Amniotic epithelial cell (primary cell): ENCODE results near the gene CERS2.
"Not testable (repeated sequence)": the region's sequence is repeated elsewhere in the genome, so short reads cannot be mapped to it uniquely, and the experiment has no call there.

Experiments
- DNase-seq: peaks from one replicate; pipeline ENCODE4 v3.0.0-alpha.2; 2010; ENCODE audit warnings: low read depth

Gene CERS2

GRCh38 chr1:150970808-150971582 is 3.6 kb downstream of the CERS2 start:
- DNase-seq = peak; percentile 68

GRCh38 chr1:150969626-150970025 is 5.0 kb downstream of the CERS2 start:
- no peak for DNase-seq

- no peak for DNase-seq
These were observed 6.1 kb downstream of the CERS2 start for GRCh38 chr1:150968491-150968890.

- no peak for DNase-seq
These were observed 6.7 kb downstream of the CERS2 start for GRCh38 chr1:150967936-150968335.

GRCh38 chr1:150966011-150966410 is 8.6 kb downstream of the CERS2 start:
- DNase-seq = no peak

- DNase-seq = no peak
These were observed 9.0 kb downstream of the CERS2 start for GRCh38 chr1:150965605-150966004.

DNA sequence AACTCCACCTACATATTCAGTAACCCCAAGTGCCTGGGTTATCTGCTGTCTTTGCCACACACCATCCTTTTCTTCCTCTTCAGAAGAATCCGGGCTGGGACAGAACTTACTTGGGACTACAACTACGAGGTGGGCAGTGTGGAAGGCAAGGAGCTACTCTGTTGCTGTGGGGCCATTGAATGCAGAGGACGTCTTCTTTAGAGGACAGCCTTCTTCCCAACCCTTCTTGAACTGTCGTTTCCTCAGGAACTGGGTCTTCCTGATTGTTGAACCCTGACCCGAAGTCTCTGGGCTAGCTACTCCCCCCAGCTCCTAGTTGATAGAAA is 10.5 kb downstream of the CERS2 start:
- DNase-seq = no peak

- no peak for DNase-seq
These were observed 11.1 kb downstream of the CERS2 start for GRCh38 chr1:150963321-150964163.

GRCh38 chr1:150961756-150962155 is 12.9 kb downstream of the CERS2 start:
- DNase-seq = peak; percentile 59

GRCh38 chr1:150960646-150961045 is 14.0 kb downstream of the CERS2 start:
- no peak for DNase-seq

- no peak for DNase-seq
These were observed 17.0 kb downstream of the CERS2 start for GRCh38 chr1:150957666-150958065.

- peak; percentile 45 for DNase-seq
These were observed 19.4 kb downstream of the CERS2 start for GRCh38 chr1:150955280-150955679.

DNA sequence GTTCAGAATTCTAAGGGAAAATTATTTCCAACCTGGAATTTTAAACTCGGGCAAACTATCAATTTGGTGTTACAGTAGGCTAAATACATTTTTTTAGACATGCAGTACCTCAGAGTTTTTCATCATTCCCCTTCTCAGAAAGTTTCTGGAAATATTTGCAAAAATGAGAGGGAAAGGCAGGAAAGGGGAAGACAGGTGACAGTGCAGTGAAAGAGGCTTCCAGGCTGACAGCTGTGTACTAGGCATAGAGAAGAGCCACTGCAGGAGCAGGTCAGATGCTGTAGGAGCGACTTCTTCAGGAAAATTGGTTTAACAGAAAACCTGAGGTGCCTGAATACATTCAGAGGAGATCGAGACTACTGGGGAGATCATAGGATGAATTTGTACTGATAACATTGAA is 19.9 kb downstream of the CERS2 start:
- no peak for DNase-seq

- no peak for DNase-seq
These were observed 29.8 kb downstream of the CERS2 start for GRCh38 chr1:150944856-150945255.

DNA sequence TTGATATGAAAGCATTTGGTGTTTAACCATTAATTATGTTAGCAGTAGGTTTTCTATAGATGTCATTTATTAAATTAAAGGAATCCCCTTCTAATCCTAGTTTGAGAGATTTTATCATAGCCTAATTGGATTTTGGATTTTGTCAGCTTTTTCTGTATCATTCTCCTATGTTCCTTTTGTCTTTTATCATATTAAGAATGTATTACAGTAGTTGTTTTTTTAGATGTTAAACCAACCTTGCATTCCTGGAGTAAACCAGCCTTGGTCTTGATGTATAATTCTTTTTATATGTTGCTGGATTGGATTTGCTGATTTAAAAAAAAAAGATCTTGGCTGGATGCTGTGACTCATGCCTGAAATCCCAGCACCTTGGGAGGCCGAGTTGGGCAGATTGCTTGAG is 42.9 kb downstream of the CERS2 start:
- DNase-seq = peak; percentile 36

DNA sequence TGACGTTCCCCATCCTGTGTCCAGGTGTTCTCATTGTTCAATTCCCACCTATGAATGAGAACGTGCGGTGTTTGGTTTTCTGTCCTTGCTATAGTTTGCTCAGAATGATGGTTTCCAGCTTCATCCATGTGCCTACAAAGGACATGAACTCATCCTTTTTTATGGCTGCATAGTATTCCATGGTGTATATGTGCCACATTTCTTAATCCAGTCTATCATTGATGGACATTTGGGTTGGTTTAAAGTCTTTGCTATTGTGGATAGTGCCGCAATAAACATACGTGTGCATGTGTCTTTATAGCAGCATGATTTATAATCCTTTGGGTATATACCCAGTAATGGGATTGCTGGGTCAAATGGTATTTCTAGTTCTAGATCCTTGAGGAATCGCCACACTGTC is 45.9 kb downstream of the CERS2 start:
- not testable (repeated sequence) for DNase-seq

- peak; percentile 77 for DNase-seq
These were observed 46.3 kb downstream of the CERS2 start for GRCh38 chr1:150928286-150928685.

- no peak for DNase-seq
These were observed 47.0 kb downstream of the CERS2 start for GRCh38 chr1:150927624-150928023.

- DNase-seq = peak; percentile 96
These were observed 48.4 kb downstream of the CERS2 start, which contains the start of gene SETDB1 for GRCh38 chr1:150926097-150926741. TSS of gene SETDB1 (plus strand) at chr1:150926363. CDS start at chr1:150927715, 1,352 bp downstream.

DNA sequence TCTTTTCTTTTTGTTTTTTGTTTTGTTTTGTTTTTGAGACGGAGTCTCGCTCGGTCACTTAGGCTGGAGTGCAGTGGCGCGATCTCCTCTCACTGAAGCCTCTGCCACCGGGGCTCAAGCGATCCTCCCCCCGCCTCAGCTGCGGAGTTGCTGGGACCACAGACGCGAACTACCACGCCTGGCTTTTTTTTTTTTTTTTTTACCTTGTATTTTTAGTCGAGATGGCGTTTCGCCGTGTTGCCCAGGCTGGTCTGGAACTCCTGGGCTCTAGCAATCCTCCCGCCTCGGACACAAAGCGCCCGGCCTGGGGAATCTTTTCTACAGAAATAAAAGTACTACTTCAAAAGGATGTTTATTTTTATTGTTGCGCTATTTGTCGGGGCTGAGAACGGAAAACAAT is 49.6 kb downstream of the CERS2 start:
- DNase-seq = no peak

DNA sequence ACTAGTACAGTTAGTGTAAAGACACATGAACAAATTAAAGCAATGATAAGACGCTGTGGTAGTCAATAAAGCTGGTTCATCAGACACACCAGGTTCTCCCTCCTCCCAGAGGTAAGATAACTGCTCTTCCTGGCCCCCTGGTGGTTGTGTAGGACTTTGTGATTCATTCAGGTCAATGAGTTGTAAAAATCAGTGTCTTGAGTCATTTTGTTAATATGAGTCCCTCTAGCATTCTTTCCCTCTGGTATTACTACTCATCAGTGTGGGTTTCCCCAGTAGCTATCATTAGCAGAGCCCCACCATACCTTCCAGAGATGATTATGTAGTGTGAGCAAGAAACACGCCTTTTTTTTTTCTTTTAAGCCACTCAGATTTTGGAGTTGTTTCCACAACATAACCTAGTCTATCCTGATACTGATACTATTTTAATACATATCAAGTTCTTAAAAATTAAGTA is 52.1 kb downstream of the CERS2 start:
- peak; percentile 88 for DNase-seq

- no peak for DNase-seq
These were observed 57.2 kb downstream of the CERS2 start for GRCh38 chr1:150917387-150917786.
